Hepatocyte (in vitro differentiated cells): ENCODE measurements around the gene LCN2.

ENCODE experiments used
- EZH2 ChIP-seq: fragments of 200-600 bp; sonication (generic); IDR thresholded peaks from 2 replicates; pipeline ENCODE4 v1.6.1; 2016; ENCODE audit warnings: antibody characterized with exemption, mild to moderate bottlenecking, borderline replicate concordance
- TF ChIP-seq, protein P1 (sequence below): fragments of 200-600 bp; sonication (generic); IDR thresholded peaks from 2 replicates; pipeline ENCODE4 v1.5.1; 2016; ENCODE audit warnings: antibody characterized with exemption, mild to moderate bottlenecking; ENCODE audit not compliant: poor library complexity

DNA sequence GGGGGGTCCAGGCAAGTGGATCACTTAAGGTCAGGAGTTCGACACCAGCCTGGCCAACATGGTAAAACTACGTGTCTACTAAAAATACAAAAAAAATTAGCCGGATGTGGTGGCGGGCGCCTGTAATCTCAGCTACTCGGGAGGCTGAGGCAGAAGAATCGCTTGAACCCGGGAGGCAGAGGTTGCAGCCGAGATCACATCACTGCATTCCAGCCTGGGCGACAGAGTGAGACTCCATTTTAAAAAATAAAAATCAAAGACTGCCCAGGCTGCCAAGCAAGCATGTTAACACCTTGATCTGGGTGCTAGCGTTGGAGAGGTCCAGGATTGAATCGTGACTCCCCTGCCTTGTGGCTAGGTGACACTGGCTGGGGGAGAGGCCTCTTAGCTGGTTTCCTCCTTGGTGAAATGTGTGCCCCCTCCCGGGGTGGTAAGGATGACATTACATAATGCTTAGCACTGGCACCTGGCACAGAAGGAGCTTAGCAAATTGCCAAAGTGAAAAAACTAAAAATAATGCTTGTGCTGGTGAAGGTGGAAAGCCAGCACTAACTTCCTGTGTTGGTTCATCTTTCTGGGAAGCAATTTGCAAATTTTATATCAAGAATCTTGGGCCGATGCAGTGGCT lies 44.3 kb downstream of the LCN2 start:
- TF ChIP-seq, protein P1, sequence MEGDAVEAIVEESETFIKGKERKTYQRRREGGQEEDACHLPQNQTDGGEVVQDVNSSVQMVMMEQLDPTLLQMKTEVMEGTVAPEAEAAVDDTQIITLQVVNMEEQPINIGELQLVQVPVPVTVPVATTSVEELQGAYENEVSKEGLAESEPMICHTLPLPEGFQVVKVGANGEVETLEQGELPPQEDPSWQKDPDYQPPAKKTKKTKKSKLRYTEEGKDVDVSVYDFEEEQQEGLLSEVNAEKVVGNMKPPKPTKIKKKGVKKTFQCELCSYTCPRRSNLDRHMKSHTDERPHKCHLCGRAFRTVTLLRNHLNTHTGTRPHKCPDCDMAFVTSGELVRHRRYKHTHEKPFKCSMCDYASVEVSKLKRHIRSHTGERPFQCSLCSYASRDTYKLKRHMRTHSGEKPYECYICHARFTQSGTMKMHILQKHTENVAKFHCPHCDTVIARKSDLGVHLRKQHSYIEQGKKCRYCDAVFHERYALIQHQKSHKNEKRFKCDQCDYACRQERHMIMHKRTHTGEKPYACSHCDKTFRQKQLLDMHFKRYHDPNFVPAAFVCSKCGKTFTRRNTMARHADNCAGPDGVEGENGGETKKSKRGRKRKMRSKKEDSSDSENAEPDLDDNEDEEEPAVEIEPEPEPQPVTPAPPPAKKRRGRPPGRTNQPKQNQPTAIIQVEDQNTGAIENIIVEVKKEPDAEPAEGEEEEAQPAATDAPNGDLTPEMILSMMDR = no peak
- TF ChIP-seq EZH2 = no peak
